ENCODE data around the gene CYP2F1. TPM values are rescaled to one million over a fixed set of nuclear protein-coding genes. Genes with fewer than 3 reads are reported as not detected.

The CYP2F1 gene
- total RNA-seq, 1 donor from 2014 or later, result not detected

GRCh38 chr19:41154060-41154459, 39.8 kb downstream of the CYP2F1 start:
- DNase-seq (ENCODE audit: low spot score in 2 of 2, unreplicated experiment in 2 of 2), result no peak
- Mint-ChIP-seq H3K4me3 (no peak overlapping the region), H3K27me3 (ENCODE audit: low read depth) (no peaks in the 10 kb centered on the region), H3K4me1 (peaks cover 2% of the 10 kb centered on the region), H3K27ac (no peak overlapping the region), H3K9me3 (peaks cover 3% of the 10 kb centered on the region), H3K36me3 (peaks cover 6% of the 10 kb centered on the region)
- TF ChIP-seq CTCF (IDR thresholded peaks at IDR 0.05; ENCODE audit: unreplicated experiment), result no peak

DNA sequence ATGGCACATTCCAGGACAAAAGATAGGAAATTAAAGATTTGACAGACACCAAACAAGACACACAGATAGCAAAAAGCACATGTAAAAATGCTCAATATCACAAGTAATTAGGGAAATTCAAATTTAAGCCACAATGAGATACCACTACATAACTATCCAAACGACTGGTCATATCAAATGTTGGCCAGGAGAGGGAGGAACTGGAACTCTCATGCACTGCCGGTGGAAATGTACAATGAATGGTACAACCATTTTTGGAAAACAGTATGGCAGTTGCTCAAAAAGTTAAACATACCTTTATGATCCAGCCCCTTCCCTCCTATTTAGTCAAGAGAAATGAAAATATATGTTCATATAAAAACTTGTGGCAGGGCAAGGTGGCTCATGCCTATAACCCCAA, 42.0 kb downstream of the CYP2F1 start:
- no peaks in the 10 kb centered on the region for H3K27me3 Mint-ChIP-seq (ENCODE audit: low read depth)
- no peak overlapping the region for H3K4me3 Mint-ChIP-seq
- H3K27ac Mint-ChIP-seq, result no peak overlapping the region
- TF ChIP-seq CTCF (IDR thresholded peaks at IDR 0.05; ENCODE audit: unreplicated experiment), result no peak
- peaks cover 3% of the 10 kb centered on the region for H3K9me3 Mint-ChIP-seq
- peaks cover 2% of the 10 kb centered on the region for H3K4me1 Mint-ChIP-seq
- DNase-seq (ENCODE audit: low spot score in 2 of 2, unreplicated experiment in 2 of 2), result no peak
- peaks cover 6% of the 10 kb centered on the region for H3K36me3 Mint-ChIP-seq

DNA sequence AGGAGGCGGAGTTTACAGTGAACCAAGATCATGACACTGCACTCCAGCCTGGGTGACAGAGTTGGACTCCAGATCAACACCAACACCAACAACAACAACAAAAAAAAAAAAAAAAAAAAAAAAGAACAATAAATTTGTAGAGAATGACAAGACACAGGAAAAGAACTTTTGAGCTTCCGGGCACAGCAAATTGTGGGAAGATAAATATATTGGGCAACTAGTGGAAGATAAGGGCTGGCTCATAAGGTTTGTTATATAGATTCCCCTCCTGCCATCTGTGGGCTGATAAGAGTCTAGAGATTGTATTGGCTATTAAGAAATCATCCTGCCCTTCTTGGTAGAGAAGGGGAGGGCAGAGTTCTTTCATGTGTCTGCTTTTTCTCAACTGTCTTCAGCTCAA, 45.6 kb downstream of the CYP2F1 start:
- Mint-ChIP-seq H3K9me3 (peaks cover 3% of the 10 kb centered on the region), H3K36me3 (peaks cover 6% of the 10 kb centered on the region), H3K27ac (no peak overlapping the region), H3K4me3 (no peak overlapping the region), H3K27me3 (ENCODE audit: low read depth) (no peaks in the 10 kb centered on the region), H3K4me1 (peaks cover 2% of the 10 kb centered on the region)
- no peak for TF ChIP-seq CTCF (IDR thresholded peaks at IDR 0.05; ENCODE audit: unreplicated experiment)
- no peak for DNase-seq (ENCODE audit: low spot score in 2 of 2, unreplicated experiment in 2 of 2)

GRCh38 chr19:41161903-41162302, 47.7 kb downstream of the CYP2F1 start:
- H3K36me3 Mint-ChIP-seq, result no peaks in the 10 kb centered on the region
- no peaks in the 10 kb centered on the region for H3K27me3 Mint-ChIP-seq (ENCODE audit: low read depth)
- no peaks in the 10 kb centered on the region for H3K4me1 Mint-ChIP-seq
- TF ChIP-seq CTCF (IDR thresholded peaks at IDR 0.05; ENCODE audit: unreplicated experiment), result no peak
- H3K9me3 Mint-ChIP-seq, result no peaks in the 10 kb centered on the region
- DNase-seq (ENCODE audit: low spot score in 2 of 2, unreplicated experiment in 2 of 2), result no peak
- H3K27ac Mint-ChIP-seq, result no peak overlapping the region
- H3K4me3 Mint-ChIP-seq, result no peak overlapping the region

DNA sequence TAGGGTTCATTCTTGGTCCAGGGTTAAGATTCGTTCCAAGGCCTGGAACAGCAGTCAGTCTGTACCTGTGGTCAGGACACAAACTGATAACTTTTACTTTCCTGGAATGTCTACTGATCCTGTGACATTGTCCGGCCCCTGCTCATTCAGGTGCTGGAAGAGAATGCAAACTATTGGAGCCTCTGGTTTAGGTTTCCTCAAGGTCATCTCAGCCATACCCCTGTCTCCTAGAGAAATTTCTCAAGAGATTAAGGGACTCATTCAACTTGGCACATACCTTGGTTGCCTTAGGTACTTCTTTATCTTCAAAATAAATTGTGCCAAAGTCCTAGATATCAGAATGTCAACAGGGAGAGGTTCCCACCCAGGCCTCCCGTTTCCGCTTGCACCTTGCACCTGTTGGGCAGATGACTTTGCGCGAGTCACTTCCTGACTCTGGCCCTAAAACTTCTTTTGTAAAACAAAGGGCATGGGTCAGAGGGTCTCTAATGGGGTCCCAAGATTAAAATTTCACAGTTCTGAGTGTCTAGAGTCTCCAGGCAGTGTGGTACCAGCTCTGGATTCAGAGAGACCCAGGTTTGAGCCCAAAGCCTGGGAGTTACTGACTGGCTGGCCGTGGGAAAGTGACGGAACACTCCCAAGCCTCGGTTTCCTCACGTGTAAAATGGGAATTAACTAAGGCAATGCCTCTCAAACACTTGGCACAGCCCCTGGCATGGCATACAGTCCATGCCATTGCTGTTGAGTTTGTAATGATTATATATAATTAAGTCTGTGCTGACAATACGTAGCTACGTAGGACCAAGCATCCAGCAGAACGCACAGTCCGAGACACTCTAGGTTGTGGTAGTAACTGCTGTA, 52.9 kb downstream of the CYP2F1 start:
- H3K9me3 Mint-ChIP-seq, result no peaks in the 10 kb centered on the region
- peaks cover 4% of the 10 kb centered on the region for H3K36me3 Mint-ChIP-seq

More for the DNA sequence above, 52.9 kb downstream of the CYP2F1 start:
- Mint-ChIP-seq H3K4me1 (peaks cover 14% of the 10 kb centered on the region), H3K4me3 (no peak overlapping the region), H3K27me3 (ENCODE audit: low read depth) (no peaks in the 10 kb centered on the region), H3K27ac (no peak overlapping the region)
- no peak for TF ChIP-seq CTCF (IDR thresholded peaks at IDR 0.05; ENCODE audit: unreplicated experiment)
- no peak for DNase-seq (ENCODE audit: low spot score in 2 of 2, unreplicated experiment in 2 of 2)
